Tibial nerve (tissue), 4 donors: ENCODE results near the gene REN. TPM values are rescaled to one million over a fixed set of nuclear protein-coding genes. Genes with fewer than 3 reads are reported as not detected.

ENCODE experiments used
- DNase-seq, 2 donors: peaks; one replicate each; pipeline ENCODE4 v3.0.0-alpha.2; 2019; ENCODE audit warnings: low spot score in 2 of 2
- H3K27ac ChIP-seq, 4 donors: fragments of 200-600 bp; sonication (generic) in 3 of 4; one replicate each; pipeline ENCODE4 v1.5.1; 2017 to 2019; ENCODE audit warnings: mild to moderate bottlenecking in 1 of 4
- H3K27me3 ChIP-seq, 2 donors: fragments of 200-600 bp; sonication (generic) in 1 of 2; one replicate each; pipeline versions ENCODE4 v1.5.1 to v1.6.0; 2017 to 2019
- H3K36me3 ChIP-seq, 3 donors: fragments of 200-600 bp; sonication (generic); one replicate each; pipeline ENCODE4 v1.5.1; 2018 to 2019
- H3K4me1 ChIP-seq, 4 donors: fragments of 200-600 bp; sonication (generic) in 3 of 4; one replicate each; pipeline ENCODE4 v1.5.1; 2017 to 2019
- H3K4me3 ChIP-seq, 4 donors: fragments of 200-600 bp; sonication (generic) in 3 of 4; one replicate each; pipeline ENCODE4 v1.5.1; 2017 to 2019; ENCODE audit warnings: mild to moderate bottlenecking in 1 of 4, moderate library complexity in 1 of 4
- H3K9me3 ChIP-seq, 4 donors: fragments of 200-600 bp; sonication (generic) in 3 of 4; one replicate each; pipeline ENCODE4 v1.5.1; 2017 to 2019
- EP300 ChIP-seq, 2 donors: sonication (generic); formaldehyde crosslinking; IDR thresholded peaks; one replicate each; pipeline ENCODE4 v1.6.1; 2017; ENCODE audit warnings: antibody characterized with exemption in 2 of 2, mild to moderate bottlenecking in 1 of 2
- POLR2A ChIP-seq, 2 donors: fragments of 450-650 bp; IDR thresholded peaks; one replicate each; pipeline ENCODE4 v1.6.1; 2017; ENCODE audit warnings: antibody characterized with exemption in 2 of 2, mild to moderate bottlenecking in 2 of 2, moderate library complexity in 2 of 2
- WGBS, 2 donors: methylation state at CpG; one replicate each; pipeline ENCODE4 v1.1.5; 2018; 5-methylcytosine and 5-hydroxymethylcytosine counted together
- total RNA-seq, 4 donors: library from RNA; depleted of rRNA; stranded (reverse); fragments of >200 nt; gene quantifications; one replicate each; pipeline ENCODE4 v1.1.0, GENCODE V29; 2016
- TF ChIP-seq, protein P1 (sequence below), 5 experiments: fragments of 200-600 bp in 3 of 5; fragments of 450-650 bp in 2 of 5; sonication (generic) in 3 of 5; IDR thresholded peaks; one replicate each; pipeline ENCODE4 v1.5.1; 2016 to 2019; ENCODE audit warnings: antibody characterized with exemption in 5 of 5, mild to moderate bottlenecking in 3 of 5, moderate library complexity in 2 of 5

REN gene
- total RNA-seq, 4 donors from 2014 or later, result not detected

DNA sequence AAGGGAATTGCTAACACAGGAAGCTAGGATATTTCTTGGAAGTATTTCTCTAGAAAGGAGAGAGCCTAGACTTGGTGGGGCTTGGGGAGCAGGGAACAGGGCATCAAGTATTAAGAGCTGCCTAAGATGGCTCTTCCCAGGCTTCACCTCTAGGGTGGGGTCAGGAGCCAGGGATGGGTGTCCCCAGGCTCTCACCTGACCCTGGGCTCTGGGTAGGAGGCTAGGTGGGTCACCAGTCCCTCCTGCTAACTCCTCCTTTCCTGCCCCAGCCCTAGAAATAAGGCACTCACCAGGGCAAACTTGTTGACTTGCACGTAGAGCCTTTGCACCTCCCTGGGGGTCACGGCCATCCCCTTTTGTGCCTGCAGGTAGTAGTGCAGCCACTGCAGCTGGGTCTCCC, 29.3 kb downstream of the REN start:
- peaks cover 0 to 96% (median 0%) of the 10 kb centered on the region in 3 donors for H3K36me3 ChIP-seq
- TF ChIP-seq EP300 (IDR thresholded peaks at IDR 0.05) (no peak), POLR2A (IDR thresholded peaks at IDR 0.05) (no peak)
- TF ChIP-seq, protein P1, sequence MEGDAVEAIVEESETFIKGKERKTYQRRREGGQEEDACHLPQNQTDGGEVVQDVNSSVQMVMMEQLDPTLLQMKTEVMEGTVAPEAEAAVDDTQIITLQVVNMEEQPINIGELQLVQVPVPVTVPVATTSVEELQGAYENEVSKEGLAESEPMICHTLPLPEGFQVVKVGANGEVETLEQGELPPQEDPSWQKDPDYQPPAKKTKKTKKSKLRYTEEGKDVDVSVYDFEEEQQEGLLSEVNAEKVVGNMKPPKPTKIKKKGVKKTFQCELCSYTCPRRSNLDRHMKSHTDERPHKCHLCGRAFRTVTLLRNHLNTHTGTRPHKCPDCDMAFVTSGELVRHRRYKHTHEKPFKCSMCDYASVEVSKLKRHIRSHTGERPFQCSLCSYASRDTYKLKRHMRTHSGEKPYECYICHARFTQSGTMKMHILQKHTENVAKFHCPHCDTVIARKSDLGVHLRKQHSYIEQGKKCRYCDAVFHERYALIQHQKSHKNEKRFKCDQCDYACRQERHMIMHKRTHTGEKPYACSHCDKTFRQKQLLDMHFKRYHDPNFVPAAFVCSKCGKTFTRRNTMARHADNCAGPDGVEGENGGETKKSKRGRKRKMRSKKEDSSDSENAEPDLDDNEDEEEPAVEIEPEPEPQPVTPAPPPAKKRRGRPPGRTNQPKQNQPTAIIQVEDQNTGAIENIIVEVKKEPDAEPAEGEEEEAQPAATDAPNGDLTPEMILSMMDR (IDR thresholded peaks at IDR 0.05), result no peak

GRCh38 chr1:204134103-204134502, 32.0 kb downstream of the REN start:
- Histone ChIP-seq H3K9me3 (no peaks in the 10 kb centered on the region), H3K36me3 (peaks cover 0 to 82% (median 0%) of the 10 kb centered on the region in 3 donors), H3K4me1 (peaks cover 0 to 26% (median 5%) of the 10 kb centered on the region in 4 donors)

More for the DNA sequence above, 29.3 kb downstream of the REN start:
- 63 to 80% methylated on average over 1 to 2 of the region's 2 CpGs for WGBS, 2 donors
- Histone ChIP-seq H3K4me3 (no peak overlapping the region), H3K4me1 (no peaks in the 10 kb centered on the region), H3K27ac (no peak overlapping the region), H3K27me3 (no peaks in the 10 kb centered on the region), H3K9me3 (no peaks in the 10 kb centered on the region)
- no peak for DNase-seq

DNA sequence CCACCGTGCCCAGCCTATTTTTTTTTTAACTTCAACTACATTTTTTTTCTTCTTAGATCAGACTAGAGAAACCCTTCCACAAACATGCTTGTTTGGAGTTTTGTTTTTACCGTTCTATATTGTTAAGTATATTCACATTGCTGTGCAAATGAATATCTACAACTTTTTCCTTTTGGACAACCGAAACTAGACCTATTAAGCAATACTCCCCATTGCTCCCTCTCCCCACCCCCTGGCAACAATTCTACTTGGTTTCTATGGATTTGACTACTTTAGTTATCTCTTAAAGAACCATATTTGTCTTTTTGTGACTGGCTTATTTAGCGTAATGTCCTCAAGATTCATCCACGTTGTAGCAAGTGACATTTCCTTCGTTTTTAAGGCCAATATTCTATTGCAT, 33.4 kb downstream of the REN start:
- DNase-seq, result no peak
- peaks cover 0 to 40% (median 7%) of the 10 kb centered on the region in 4 donors for H3K4me1 ChIP-seq
- WGBS, 2 donors, result 75 to 78% methylated on average over 6 of the region's 6 CpGs

More at GRCh38 chr1:204134103-204134502, 32.0 kb downstream of the REN start:
- no peak overlapping the region for H3K27ac ChIP-seq
- WGBS, 2 donors, result 79 to 85% methylated on average over 11 of the region's 11 CpGs
- TF ChIP-seq POLR2A (IDR thresholded peaks at IDR 0.05) (no peak), EP300 (IDR thresholded peaks at IDR 0.05) (no peak)
- TF ChIP-seq, protein P1 (IDR thresholded peaks at IDR 0.05), result no peak
- DNase-seq, result no peak
- H3K27me3 ChIP-seq, result no peaks in the 10 kb centered on the region
- H3K4me3 ChIP-seq, result no peak overlapping the region

DNA sequence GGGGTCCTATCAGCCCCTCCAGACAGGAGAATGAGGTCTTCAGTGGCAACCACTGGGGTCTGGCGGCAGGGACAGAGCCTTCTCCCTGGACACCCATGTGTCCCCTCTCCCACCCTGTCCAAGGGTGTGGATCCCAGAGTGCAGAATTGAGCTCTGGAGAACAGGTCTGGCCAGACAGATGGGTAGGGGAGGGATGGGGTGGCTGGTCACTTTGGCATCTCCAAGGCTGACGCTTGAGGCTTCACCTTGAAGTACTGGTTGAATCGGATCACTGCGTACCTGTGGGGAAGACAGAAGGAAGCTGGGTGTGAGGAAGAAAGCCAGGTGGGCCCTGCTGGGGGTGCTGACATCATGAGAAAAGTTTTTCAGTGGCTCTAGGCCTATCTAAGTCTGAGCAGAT, 34.2 kb downstream of the REN start:
- Histone ChIP-seq H3K4me3 (no peak overlapping the region), H3K27ac (peak overlapping the region in 1 of 4 donors; percentile 88), H3K9me3 (no peaks in the 10 kb centered on the region), H3K36me3 (peaks cover 0 to 64% (median 0%) of the 10 kb centered on the region in 3 donors), H3K4me1 (peaks cover 0 to 48% (median 12%) of the 10 kb centered on the region in 4 donors), H3K27me3 (no peaks in the 10 kb centered on the region)
- TF ChIP-seq, protein P1 (IDR thresholded peaks at IDR 0.05), result no peak
- no peak for TF ChIP-seq EP300 (IDR thresholded peaks at IDR 0.05)
- TF ChIP-seq POLR2A (IDR thresholded peaks at IDR 0.05), result no peak
- no peak for DNase-seq
- 82 to 96% methylated on average over 4 of the region's 4 CpGs for WGBS, 2 donors

More for the DNA sequence above, 33.4 kb downstream of the REN start:
- TF ChIP-seq POLR2A (IDR thresholded peaks at IDR 0.05), result no peak
- no peak for TF ChIP-seq EP300 (IDR thresholded peaks at IDR 0.05)
- TF ChIP-seq, protein P1 (IDR thresholded peaks at IDR 0.05), result no peak
- Histone ChIP-seq H3K36me3 (peaks cover 0 to 69% (median 0%) of the 10 kb centered on the region in 3 donors), H3K4me3 (no peak overlapping the region), H3K27ac (no peak overlapping the region), H3K9me3 (no peaks in the 10 kb centered on the region), H3K27me3 (no peaks in the 10 kb centered on the region)

DNA sequence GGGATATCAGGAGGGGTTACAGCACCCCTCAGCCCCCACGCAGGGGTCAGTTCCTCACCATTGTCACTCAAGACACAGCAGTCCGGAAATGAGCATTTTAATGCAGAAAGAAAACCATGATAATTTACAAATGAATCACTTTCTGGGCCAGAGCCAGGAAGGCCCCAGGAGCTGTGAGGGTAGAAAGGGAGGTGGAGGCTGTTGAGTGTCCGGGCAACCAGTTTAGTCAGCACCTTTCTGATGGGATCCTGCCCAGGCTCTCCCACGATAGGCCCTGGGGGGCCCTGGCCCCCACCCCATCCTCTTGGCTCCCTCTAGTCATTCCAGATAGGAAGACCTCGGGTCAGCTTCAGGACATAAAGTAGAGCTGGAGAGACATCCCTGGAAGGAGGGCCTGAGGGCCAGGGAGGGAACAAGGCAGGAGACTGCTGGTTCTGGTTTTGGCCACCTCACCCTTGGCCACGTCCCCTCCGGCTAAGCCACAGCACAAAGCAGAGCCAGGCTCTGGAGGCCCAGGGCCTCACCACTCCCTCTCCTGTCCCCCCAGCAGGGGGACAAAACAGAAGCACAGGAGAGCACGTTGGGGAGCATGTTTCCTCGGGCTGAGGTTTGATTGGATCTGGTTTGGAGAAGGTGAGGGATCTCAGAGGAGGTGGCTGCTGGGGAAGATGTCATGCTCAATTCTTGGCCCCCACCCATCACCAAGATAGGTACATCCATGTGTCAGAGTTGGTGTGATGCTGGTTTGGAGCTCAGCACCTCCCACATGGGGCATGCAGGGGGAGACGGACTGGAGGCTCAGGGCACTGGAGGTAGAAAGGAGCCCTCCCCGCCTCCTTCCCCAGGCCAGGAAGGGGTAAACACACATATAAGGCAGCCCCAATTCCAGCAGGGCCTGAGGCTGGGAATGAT, 34.9 kb downstream of the REN start:
- Histone ChIP-seq H3K27me3 (no peaks in the 10 kb centered on the region), H3K27ac (peak overlapping the region in 2 of 4 donors; percentile 73 to 88), H3K9me3 (no peaks in the 10 kb centered on the region), H3K36me3 (peaks cover 0 to 64% (median 0%) of the 10 kb centered on the region in 3 donors), H3K4me1 (peaks cover 0 to 55% (median 17%) of the 10 kb centered on the region in 4 donors), H3K4me3 (no peak overlapping the region)
- no peak for TF ChIP-seq EP300 (IDR thresholded peaks at IDR 0.05)
- TF ChIP-seq, protein P1 (IDR thresholded peaks at IDR 0.05), result no peak
- no peak for TF ChIP-seq POLR2A (IDR thresholded peaks at IDR 0.05)
- peak in 1 of 2 donors; percentile 44 for DNase-seq
- WGBS, 2 donors, result 49 to 54% methylated on average over 8 to 10 of the region's 11 CpGs
